Measurements from ENCODE around the gene EYS. TPM values are rescaled to one million over a fixed set of nuclear protein-coding genes. Genes with fewer than 3 reads are reported as not detected.

The EYS gene
- total RNA-seq, 1 experiment from 2014 or later, result not detected

DNA sequence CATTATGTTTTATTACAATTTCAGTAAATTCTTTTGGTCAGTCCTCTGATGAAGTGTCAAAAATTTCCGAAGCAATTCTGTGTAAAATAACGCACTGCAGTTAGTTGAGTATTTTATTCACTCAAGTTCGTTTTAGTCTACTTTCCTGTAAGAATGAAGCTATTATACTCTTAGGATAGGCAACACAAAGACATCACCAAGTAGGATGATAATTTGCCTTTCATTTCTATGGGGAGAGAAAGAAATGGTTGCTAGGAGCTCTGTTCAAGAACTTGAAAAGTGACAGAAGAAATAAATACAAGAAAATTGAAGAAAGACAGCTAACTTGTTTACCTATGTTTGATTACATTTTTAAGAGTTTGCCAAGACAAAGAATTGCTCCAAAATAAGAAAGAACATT is 290.4 kb downstream of the EYS start:
- Mint-ChIP-seq H3K36me3 (ENCODE audit: insufficient read depth in 1 of 3, low read depth in 3 of 3) (no peaks in the 10 kb centered on the region), H3K27ac (no peak overlapping the region), H3K27me3 (ENCODE audit: low read depth) (no peaks in the 10 kb centered on the region), H3K9me3 (no peaks in the 10 kb centered on the region), H3K4me3 (no peak overlapping the region), H3K4me1 (peaks cover 5% of the 10 kb centered on the region in 2 experiments)
- TF ChIP-seq CTCF (conservative IDR thresholded peaks at IDR 0.05), result no peak
- Histone ChIP-seq H2BK12ac (ENCODE audit: insufficient read length, low read depth, low read length) (no peak overlapping the region), H3K23me2 (ENCODE audit: insufficient read length, low read depth, low read length, poor library complexity, severe bottlenecking) (no peaks in the 10 kb centered on the region), H4K5ac (ENCODE audit: insufficient read length, low read depth, low read length) (no peak overlapping the region), H4K20me1 (ENCODE audit: control insufficient read depth, insufficient read depth, insufficient read length) (no peaks in the 10 kb centered on the region), H3K27ac (ENCODE audit: insufficient read length, low read depth, low read length) (no peak overlapping the region), H3K79me2 (ENCODE audit: insufficient read depth, low read length) (no peaks in the 10 kb centered on the region), H3K9ac (ENCODE audit: extremely low read depth, insufficient read length, low read length) (no peak overlapping the region), H2BK5ac (ENCODE audit: insufficient read length, low read length) (no peak overlapping the region), H2BK15ac (ENCODE audit: low read depth, low read length) (no peak overlapping the region), H2AK5ac (ENCODE audit: insufficient read length, low read length) (no peak overlapping the region), H3K4me1 (ENCODE audit: insufficient read depth, low read length) (no peaks in the 10 kb centered on the region), H3K79me1 (ENCODE audit: insufficient read depth, low read depth, low read length, poor library complexity, severe bottlenecking) (no peaks in the 10 kb centered on the region), H3K56ac (ENCODE audit: insufficient read length, low read depth, low read length) (no peak overlapping the region), H3K4ac (ENCODE audit: low read depth, low read length) (no peak overlapping the region), H3K14ac (ENCODE audit: insufficient read depth, low read length) (no peak overlapping the region), H2BK20ac (ENCODE audit: low read depth, low read length, poor library complexity, severe bottlenecking) (no peak overlapping the region), H2AFZ (ENCODE audit: low read length) (no peak overlapping the region), H4K91ac (ENCODE audit: insufficient read length, low read depth, low read length) (no peak overlapping the region), H3K27me3 (ENCODE audit: insufficient read depth, low read length) (no peaks in the 10 kb centered on the region), H4K8ac (replicated peaks; ENCODE audit: insufficient read length, low read depth, low read length) (no peak overlapping the region), H3K23ac (ENCODE audit: insufficient read length, low read depth, low read length) (no peak overlapping the region), H3K4me2 (ENCODE audit: insufficient read depth, insufficient read length, low read length) (no peak overlapping the region), H3K9me3 (ENCODE audit: control insufficient read depth, low read depth, low read length) (no peaks in the 10 kb centered on the region), H2BK120ac (ENCODE audit: low read depth, low read length, poor library complexity, severe bottlenecking) (no peak overlapping the region), H3K18ac (ENCODE audit: insufficient read length, low read depth, low read length) (no peak overlapping the region), H3T11ph (ENCODE audit: low read length) (no peak overlapping the region)
- no peak for DNase-seq
- no CpG with 5 or more reads among the region's 3 CpGs for WGBS (ENCODE audit: extremely low coverage, insufficient read length, low lambda C conversion rate)
